ENCODE measurements around the gene IGSF21.

DNA sequence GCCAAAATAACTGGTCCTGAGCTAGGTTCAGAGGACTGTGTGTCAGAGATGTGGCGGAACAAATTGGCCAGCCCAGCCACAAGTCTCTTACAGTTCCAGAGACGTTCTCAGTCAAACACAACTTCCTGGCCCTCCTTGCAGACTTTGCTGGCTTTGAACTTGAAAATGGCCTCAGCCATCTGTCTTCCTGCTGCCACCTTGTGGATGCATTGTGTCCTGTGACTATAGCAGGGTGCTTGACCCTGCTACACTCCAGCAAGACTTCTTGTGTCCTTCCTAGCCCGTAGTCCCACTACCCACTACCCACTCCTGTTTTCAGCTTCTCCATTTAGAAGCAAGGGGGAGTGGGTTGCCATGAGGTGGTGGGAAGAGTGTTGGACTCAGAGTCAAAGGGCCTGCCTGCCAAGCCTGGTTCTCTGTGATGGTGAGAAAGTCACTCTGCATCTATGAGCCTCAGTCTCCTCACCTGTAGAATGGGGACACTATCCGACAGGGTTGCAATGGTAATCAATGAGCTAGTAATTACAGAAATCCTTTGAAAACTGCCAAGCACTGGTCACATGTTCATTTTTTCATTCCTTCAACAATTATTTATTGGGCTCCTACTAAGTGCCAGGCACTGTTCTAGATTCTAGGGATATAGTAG lies 109.9 kb downstream of the IGSF21 start:
- TF ChIP-seq CTCF (conservative IDR thresholded peaks at IDR 0.05) (peak; percentile 49), ZFX (IDR thresholded peaks at IDR 0.05) (no peak)
